Right lobe of liver (tissue), 6 donors: ENCODE results near the gene LAG3. TPM values are rescaled to one million over a fixed set of nuclear protein-coding genes. Genes with fewer than 3 reads are reported as not detected.

Experiments
- ATAC-seq, 4 donors: fragments of 200-7000 bp; cut with Tn5 transposase; one replicate each; pipeline ENCODE4 v1.9.1; 2020; ENCODE audit warnings: mild to moderate bottlenecking in 4 of 4, moderate library complexity in 4 of 4
- DNase-seq, 3 donors: peaks; one replicate each; pipeline ENCODE4 v3.0.0-alpha.2; 2020
- H3K27ac ChIP-seq, 3 donors: fragments of 200-600 bp; one replicate each; pipeline ENCODE4 v1.8.0; 2022
- H3K27me3 ChIP-seq, 2 donors: fragments of 200-600 bp; one replicate each; pipeline ENCODE4 v1.8.0; 2022
- H3K36me3 ChIP-seq, 4 donors: fragments of 200-600 bp; sonication (generic) in 1 of 4; one replicate each; pipeline versions ENCODE4 v1.5.1 to v1.8.0; 2017 to 2022; ENCODE audit warnings: control low read depth in 1 of 4
- H3K4me1 ChIP-seq, 4 donors: fragments of 200-600 bp; sonication (generic) in 1 of 4; one replicate each; pipeline versions ENCODE4 v1.5.1 to v1.8.0; 2017 to 2022; ENCODE audit warnings: control low read depth in 1 of 4
- H3K4me3 ChIP-seq, 3 donors: fragments of 200-600 bp; one replicate each; pipeline ENCODE4 v1.8.0; 2022
- H3K9me3 ChIP-seq, 4 donors: fragments of 200-600 bp; sonication (generic) in 1 of 4; one replicate each; pipeline versions ENCODE4 v1.5.1 to v1.8.0; 2017 to 2022; ENCODE audit warnings: control low read depth in 1 of 4
- POLR2A ChIP-seq: fragments of 450-650 bp; IDR thresholded peaks from one replicate; pipeline ENCODE4 v1.6.1; 2017; ENCODE audit warnings: antibody characterized with exemption, mild to moderate bottlenecking
- WGBS: methylation state at CpG from one replicate; pipeline ENCODE4 v1.1.6; 2018; ENCODE audit warnings: low coverage, low lambda C conversion rate; ENCODE audit not compliant: insufficient coverage; ENCODE audit errors: missing lambda C conversion rate; 5-methylcytosine and 5-hydroxymethylcytosine counted together
- intact Hi-C, 2 donors: fragments of 100-400 bp; cut with DNase I; formaldehyde crosslinking; loops; one replicate each; pipeline versions ENCODE4 v1.11.2 to v1.14.1; 2022
- total RNA-seq, 6 experiments: library from RNA; depleted of rRNA in 2 of 6; stranded (reverse); fragments of >200 nt in 2 of 6; fragmentation: NEBNext Ultra II Directional in 3 of 6; extraction: Animal tissue kit (Norgen Biotek cat#: 25700) in 3 of 6; gene quantifications; one replicate each; pipeline versions ENCODE4 v1.1.0 to v1.2.4, GENCODE V29; 2016 to 2023
- TF ChIP-seq, protein P1 (sequence below), 4 donors: fragments of 200-600 bp in 3 of 4; fragments of 450-650 bp in 1 of 4; IDR thresholded peaks; one replicate each; pipeline versions ENCODE4 v1.5.1 to v1.8.0; 2016 to 2022; ENCODE audit warnings: antibody characterized with exemption in 4 of 4, mild to moderate bottlenecking in 2 of 4
- donor health status: DM: no; HTN: yes; CAD: no.
- donor health status: DM: no; HTN: no; CAD: no.
- donor health status: DM: no; HTN: no; CAD: no.
- donor health status: DM: no; HTN: yes; CAD: no.
- donor health status: DM: no; HTN: yes; CAD: no.

Gene LAG3
- total RNA-seq, 6 experiments from 2014 or later, result 0.18 to 2.3 (median 1.4) TPM

DNA sequence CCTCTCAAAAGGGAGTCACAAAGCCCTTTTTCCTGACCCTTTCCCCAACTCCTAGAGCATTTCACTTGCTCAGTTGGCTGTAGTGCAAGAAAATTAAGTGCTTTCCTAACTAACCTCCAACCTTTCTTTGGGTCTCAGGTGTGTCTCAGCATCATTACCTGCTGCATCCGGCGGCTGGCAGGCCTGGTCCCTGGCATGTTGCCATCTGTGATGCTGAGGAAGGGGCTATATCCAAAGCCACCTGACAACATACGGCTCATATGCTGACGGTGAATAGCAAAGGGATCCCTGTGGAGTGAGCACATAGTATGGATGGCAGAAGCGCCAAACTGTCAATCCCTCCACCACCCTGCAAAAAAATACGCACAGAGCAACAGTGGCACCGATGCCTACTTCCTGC, 20.6 kb upstream of the LAG3 start:
- no peak for DNase-seq
- peaks cover 0 to 21% (median 5%) of the 10 kb centered on the region in 4 donors for H3K4me1 ChIP-seq

DNA sequence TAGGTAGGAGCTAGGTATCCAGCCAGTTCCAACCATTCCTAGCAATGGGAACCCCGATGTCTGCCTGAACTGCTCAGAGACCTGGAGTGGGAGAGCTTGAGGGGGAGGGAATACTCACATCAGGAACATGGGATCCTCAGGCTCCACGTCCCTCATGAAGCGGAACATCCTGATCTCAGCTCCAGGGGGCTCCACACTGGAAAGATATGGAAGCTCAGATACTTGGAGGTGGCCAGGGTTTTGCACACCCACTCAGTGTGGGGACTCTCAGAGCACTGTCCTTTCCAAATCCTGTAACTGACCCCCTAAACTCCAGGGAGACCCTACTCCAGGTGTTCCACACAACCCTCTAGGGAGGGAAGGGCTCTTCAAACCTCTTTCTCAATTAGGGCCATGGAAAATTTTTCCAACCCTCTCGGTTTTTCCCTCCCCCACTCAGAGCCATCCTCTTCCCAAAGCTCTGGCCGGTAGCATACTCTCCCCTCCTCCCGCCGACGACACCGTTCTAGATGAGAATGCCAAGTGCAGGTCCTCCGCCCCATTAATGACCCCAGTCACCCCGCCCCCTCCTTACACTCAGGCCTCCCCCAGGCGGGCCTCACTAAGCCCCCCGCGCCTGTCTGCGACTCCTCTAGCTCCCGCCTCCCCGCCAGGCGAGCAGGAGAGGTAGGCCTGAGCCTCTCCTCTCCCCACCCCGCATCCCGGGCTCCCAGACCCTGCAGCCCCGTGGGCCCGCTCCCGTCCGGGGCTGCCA, 20.0 kb upstream of the LAG3 start:
- no peaks in the 10 kb centered on the region for H3K9me3 ChIP-seq
- no peaks in the 10 kb centered on the region for H3K27me3 ChIP-seq
- peak overlapping the region; percentile 87 to 99 (median 93) for H3K27ac ChIP-seq
- peaks cover 0 to 21% (median 5%) of the 10 kb centered on the region in 4 donors for H3K4me1 ChIP-seq
- WGBS, result 4% methylated on average over 17 of the region's 24 CpGs
- ATAC-seq (peak; percentile 0 to 4 (median 2)), DNase-seq (peak in 1 of 3 donors; percentile 61)
- H3K36me3 ChIP-seq, result peaks cover 0 to 46% (median 27%) of the 10 kb centered on the region in 4 donors
- intact Hi-C loops, result no loop called here
- TF ChIP-seq, protein P1, sequence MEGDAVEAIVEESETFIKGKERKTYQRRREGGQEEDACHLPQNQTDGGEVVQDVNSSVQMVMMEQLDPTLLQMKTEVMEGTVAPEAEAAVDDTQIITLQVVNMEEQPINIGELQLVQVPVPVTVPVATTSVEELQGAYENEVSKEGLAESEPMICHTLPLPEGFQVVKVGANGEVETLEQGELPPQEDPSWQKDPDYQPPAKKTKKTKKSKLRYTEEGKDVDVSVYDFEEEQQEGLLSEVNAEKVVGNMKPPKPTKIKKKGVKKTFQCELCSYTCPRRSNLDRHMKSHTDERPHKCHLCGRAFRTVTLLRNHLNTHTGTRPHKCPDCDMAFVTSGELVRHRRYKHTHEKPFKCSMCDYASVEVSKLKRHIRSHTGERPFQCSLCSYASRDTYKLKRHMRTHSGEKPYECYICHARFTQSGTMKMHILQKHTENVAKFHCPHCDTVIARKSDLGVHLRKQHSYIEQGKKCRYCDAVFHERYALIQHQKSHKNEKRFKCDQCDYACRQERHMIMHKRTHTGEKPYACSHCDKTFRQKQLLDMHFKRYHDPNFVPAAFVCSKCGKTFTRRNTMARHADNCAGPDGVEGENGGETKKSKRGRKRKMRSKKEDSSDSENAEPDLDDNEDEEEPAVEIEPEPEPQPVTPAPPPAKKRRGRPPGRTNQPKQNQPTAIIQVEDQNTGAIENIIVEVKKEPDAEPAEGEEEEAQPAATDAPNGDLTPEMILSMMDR (IDR thresholded peaks at IDR 0.05), result peak in 3 of 4 donors; percentile 13 to 15 (median 14)
- no peak for TF ChIP-seq POLR2A
- H3K4me3 ChIP-seq, result peak overlapping the region; percentile 85 to 98 (median 97)

More for the DNA sequence above, 20.6 kb upstream of the LAG3 start:
- Histone ChIP-seq H3K4me3 (peak overlapping the region; percentile 85 to 98 (median 97)), H3K27ac (peak overlapping the region in 2 of 3 donors; percentile 93 to 99), H3K36me3 (peaks cover 0 to 52% (median 29%) of the 10 kb centered on the region in 4 donors), H3K9me3 (no peaks in the 10 kb centered on the region), H3K27me3 (no peaks in the 10 kb centered on the region)
- TF ChIP-seq POLR2A, result no peak
- TF ChIP-seq, protein P1 (IDR thresholded peaks at IDR 0.05), result no peak
- ATAC-seq, result no peak
- WGBS, result 77% methylated on average over 6 of the region's 7 CpGs
- intact Hi-C loops, result no loop called here

DNA sequence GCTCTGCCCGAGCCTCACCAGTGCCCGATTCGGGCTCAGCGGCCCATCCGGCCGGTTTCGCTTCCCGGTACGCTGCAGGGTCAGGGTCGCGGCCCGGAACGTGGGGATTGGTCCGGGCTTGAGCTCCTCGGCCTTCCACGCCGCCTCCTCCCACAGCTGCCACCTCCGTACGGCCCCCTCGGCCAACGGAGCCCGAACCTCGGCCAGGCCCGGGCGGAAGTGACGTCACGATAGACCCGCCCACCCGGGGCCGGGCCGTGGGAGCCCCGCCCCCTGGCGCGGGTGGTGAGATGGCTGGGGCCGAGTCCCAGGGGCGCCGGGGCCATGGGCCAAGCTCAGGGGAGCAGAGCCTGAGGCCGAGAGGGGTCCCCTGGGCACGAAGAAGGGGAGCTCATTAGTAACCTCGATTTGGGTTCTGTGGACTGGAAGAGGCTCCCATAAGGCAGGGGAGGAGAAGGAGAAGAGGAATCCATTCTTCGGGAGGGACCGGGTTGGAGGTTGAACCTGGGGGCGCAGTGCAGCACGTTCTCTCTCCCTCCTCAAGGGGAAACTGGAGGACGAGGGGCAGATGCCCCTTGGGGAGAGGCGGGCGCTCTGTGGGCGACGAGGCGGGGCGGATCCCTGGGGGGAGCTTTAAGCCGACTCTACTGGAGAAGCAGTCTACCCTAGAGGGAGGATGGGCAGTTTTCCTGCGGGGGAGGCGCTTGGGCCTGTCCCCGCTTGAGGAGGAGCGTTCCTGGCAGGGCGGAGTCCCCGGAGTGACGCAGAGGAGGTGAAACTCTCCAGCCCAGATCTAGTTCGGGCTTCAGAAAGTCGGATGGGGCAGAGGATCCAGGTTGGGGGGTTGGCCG, 19.2 kb upstream of the LAG3 start, which contains the start of gene MLF2:
Gene MLF2 (minus strand): TSS at position 221 of the 851 bp plus-strand sequence. CDS start 807 bp downstream, outside the sequence.
- intact Hi-C loops, result no loop called here
- 0% methylated on average over 37 of the region's 62 CpGs for WGBS
- DNase-seq (peak; percentile 99), ATAC-seq (peak; percentile 87 to 94 (median 88))
- H3K36me3 ChIP-seq, result peaks cover 0 to 38% (median 23%) of the 10 kb centered on the region in 4 donors
- peak within 1 kb of the TSS; percentile 87 to 99 (median 93) for H3K27ac ChIP-seq
- H3K9me3 ChIP-seq, result no peaks in the 10 kb centered on the region
- TF ChIP-seq, protein P1 (IDR thresholded peaks at IDR 0.05), result peak in 3 of 4 donors; percentile 94 to 99 (median 98)
- peak; percentile 95 for TF ChIP-seq POLR2A
- H3K27me3 ChIP-seq, result no peaks in the 10 kb centered on the region
- H3K4me3 ChIP-seq, result peak within 1 kb of the TSS; percentile 85 to 98 (median 97)
- peaks cover 0 to 21% (median 5%) of the 10 kb centered on the region in 4 donors for H3K4me1 ChIP-seq

DNA sequence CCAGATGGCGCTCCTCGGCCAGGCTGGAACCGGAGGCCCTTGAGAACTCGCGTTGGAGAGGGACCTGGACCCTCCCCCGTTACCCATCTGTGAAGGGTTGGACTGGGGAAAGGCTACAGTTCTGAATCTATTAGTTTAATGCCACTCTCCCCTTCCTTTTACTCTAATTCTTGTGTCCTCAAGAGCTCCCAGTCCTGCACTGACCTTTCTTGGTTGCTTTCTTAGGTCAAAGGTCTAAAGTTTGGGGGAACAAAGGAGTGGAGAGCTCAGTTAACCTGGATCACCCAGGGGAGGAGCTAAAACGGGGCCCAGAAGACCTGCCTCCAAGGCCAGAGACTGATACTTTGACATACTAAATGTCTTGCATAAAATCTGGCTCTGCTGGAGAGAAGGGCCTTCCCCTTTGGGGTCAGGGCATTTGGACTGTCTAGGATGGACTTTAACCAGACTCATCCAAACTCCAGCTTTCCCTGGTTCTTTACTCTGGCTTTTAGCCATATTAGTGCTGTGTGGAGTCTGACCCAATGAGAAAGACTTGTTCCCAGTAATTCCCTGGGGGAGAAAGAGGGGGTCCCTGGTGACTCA, 18.5 kb upstream of the LAG3 start:
- WGBS, result 0% methylated on average over 7 of the region's 7 CpGs
- ATAC-seq (peak; percentile 59 to 74 (median 66)), DNase-seq (peak in 2 of 3 donors; percentile 75 to 85)
- TF ChIP-seq POLR2A, result no peak
- TF ChIP-seq, protein P1 (IDR thresholded peaks at IDR 0.05), result peak in 2 of 4 donors; percentile 2 to 98
- Histone ChIP-seq H3K27ac (peak overlapping the region; percentile 87 to 99 (median 93)), H3K4me1 (peaks cover 0 to 21% (median 5%) of the 10 kb centered on the region in 4 donors), H3K27me3 (no peaks in the 10 kb centered on the region), H3K36me3 (peaks cover 0 to 31% (median 17%) of the 10 kb centered on the region in 4 donors), H3K4me3 (peak overlapping the region in 2 of 3 donors; percentile 23 to 85), H3K9me3 (no peaks in the 10 kb centered on the region)
- intact Hi-C loops, result no loop called here
